Progenitor cell of endocrine pancreas (in vitro differentiated cells): Measurements from ENCODE around the gene ATG9A. TPM values are rescaled to one million over a fixed set of nuclear protein-coding genes. Genes with fewer than 3 reads are reported as not detected.

ENCODE experiments used
- DNase-seq: peaks from one replicate; pipeline ENCODE4 v3.0.0; 2021; ENCODE audit warnings: low spot score; ENCODE audit not compliant: unreplicated experiment
- H3K27ac Mint-ChIP-seq: 2 replicates; pipeline ENCODE4 v1.8.0; 2021; ENCODE audit warnings: mild to moderate bottlenecking, moderate library complexity, mixed read lengths
- H3K27me3 Mint-ChIP-seq: 2 replicates; pipeline ENCODE4 v1.8.0; 2021; ENCODE audit warnings: mixed read lengths
- H3K36me3 Mint-ChIP-seq: 2 replicates; pipeline ENCODE4 v1.8.0; 2022; ENCODE audit warnings: mixed read lengths; ENCODE audit not compliant: insufficient read depth
- H3K4me1 Mint-ChIP-seq: 2 replicates; pipeline ENCODE4 v1.8.0; 2021; ENCODE audit warnings: low read depth, mixed read lengths
- H3K4me3 Mint-ChIP-seq: 2 replicates; pipeline ENCODE4 v1.8.0; 2021; ENCODE audit warnings: low read depth, mild to moderate bottlenecking, moderate library complexity, mixed read lengths
- H3K9me3 Mint-ChIP-seq: 2 replicates; pipeline ENCODE4 v1.8.0; 2021; ENCODE audit warnings: low read depth, mixed read lengths
- CTCF ChIP-seq: fragments of 200-600 bp; sonication (generic); IDR thresholded peaks from one replicate; pipeline ENCODE4 v1.5.0; 2021; ENCODE audit warnings: antibody characterized with exemption, mild to moderate bottlenecking; ENCODE audit not compliant: unreplicated experiment
- total RNA-seq: library from RNA; stranded (reverse); gene quantifications from 2 replicates; pipeline ENCODE4 v1.2.1, GENCODE V29; 2021

Gene ATG9A
- total RNA-seq, 1 donor from 2014 or later: 43.6 TPM

- H3K4me1 Mint-ChIP-seq: no peaks in the 10 kb centered on the region
- TF ChIP-seq CTCF: no peak
- DNase-seq: no peak
- H3K36me3 Mint-ChIP-seq: peaks cover 6% of the 10 kb centered on the region
- H3K9me3 Mint-ChIP-seq: no peaks in the 10 kb centered on the region
- H3K27ac Mint-ChIP-seq: no peak overlapping the region
- no peaks in the 10 kb centered on the region for H3K27me3 Mint-ChIP-seq
- no peak overlapping the region for H3K4me3 Mint-ChIP-seq
Observed at GRCh38 chr2:219186754-219187456, 42.5 kb downstream of the ATG9A start.

GRCh38 chr2:219184121-219184520 is 45.3 kb downstream of the ATG9A start:
- Mint-ChIP-seq H3K9me3 (no peaks in the 10 kb centered on the region), H3K36me3 (peaks cover 10% of the 10 kb centered on the region), H3K27ac (no peak overlapping the region), H3K27me3 (no peaks in the 10 kb centered on the region), H3K4me1 (peaks cover 3% of the 10 kb centered on the region), H3K4me3 (no peak overlapping the region)
- TF ChIP-seq CTCF: no peak
- no peak for DNase-seq

- H3K27me3 Mint-ChIP-seq: no peaks in the 10 kb centered on the region
- H3K27ac Mint-ChIP-seq: no peak overlapping the region
- no peak for TF ChIP-seq CTCF
- H3K4me1 Mint-ChIP-seq: peaks cover 7% of the 10 kb centered on the region
- peaks cover 10% of the 10 kb centered on the region for H3K36me3 Mint-ChIP-seq
- H3K9me3 Mint-ChIP-seq: no peaks in the 10 kb centered on the region
- DNase-seq: no peak
- no peak overlapping the region for H3K4me3 Mint-ChIP-seq
Observed at GRCh38 chr2:219183151-219183772, 46.2 kb downstream of the ATG9A start.

- H3K4me3 Mint-ChIP-seq: no peak overlapping the region
- H3K27ac Mint-ChIP-seq: no peak overlapping the region
- no peaks in the 10 kb centered on the region for H3K27me3 Mint-ChIP-seq
- H3K4me1 Mint-ChIP-seq: peaks cover 8% of the 10 kb centered on the region
- peaks cover 10% of the 10 kb centered on the region for H3K36me3 Mint-ChIP-seq
- no peak for TF ChIP-seq CTCF
- no peaks in the 10 kb centered on the region for H3K9me3 Mint-ChIP-seq
- DNase-seq: no peak
Observed at GRCh38 chr2:219182331-219183150, 46.9 kb downstream of the ATG9A start.

- Mint-ChIP-seq H3K27ac (no peak overlapping the region), H3K27me3 (no peaks in the 10 kb centered on the region), H3K36me3 (peaks cover 10% of the 10 kb centered on the region), H3K4me3 (no peak overlapping the region), H3K4me1 (peaks cover 12% of the 10 kb centered on the region), H3K9me3 (no peaks in the 10 kb centered on the region)
- TF ChIP-seq CTCF: no peak
- no peak for DNase-seq
Observed at GRCh38 chr2:219181531-219181930, 47.9 kb downstream of the ATG9A start.
